D721Med (cell line): ENCODE results near the gene BICD2.

ENCODE experiments used
- DNase-seq: peaks from one replicate; pipeline ENCODE4 v3.0.0; 2011; ENCODE audit warnings: low spot score; ENCODE audit not compliant: insufficient read length
- FAIRE-seq: peaks from 2 replicates; lab custom pipeline; 2011; peaks lifted over from hg19 to GRCh38; lab: Jason Lieb, UNC
- CTCF ChIP-seq: IDR thresholded peaks from 2 replicates; pipeline ENCODE4 v1.5.1; 2012; ENCODE audit warnings: mild to moderate bottlenecking, control low read depth; ENCODE audit not compliant: insufficient read depth; ENCODE audit errors: missing control alignments

BICD2 gene

GRCh38 chr9:92746567-92747458 is 17.8 kb downstream of the BICD2 start:
- no peak for DNase-seq
- no peak for TF ChIP-seq CTCF
- FAIRE-seq = no peak

- DNase-seq (no peak), FAIRE-seq (no peak)
- TF ChIP-seq CTCF = no peak
These were observed 18.8 kb downstream of the BICD2 start for GRCh38 chr9:92745881-92746280.

GRCh38 chr9:92745331-92745730 is 19.3 kb downstream of the BICD2 start:
- TF ChIP-seq CTCF = no peak
- DNase-seq = no peak
- FAIRE-seq = no peak

- FAIRE-seq = no peak
- no peak for DNase-seq
These were observed 23.7 kb downstream of the BICD2 start for GRCh38 chr9:92740969-92741368.

GRCh38 chr9:92740446-92740961 is 24.1 kb downstream of the BICD2 start:
- TF ChIP-seq CTCF = no peak
- no peak for FAIRE-seq

More at GRCh38 chr9:92740969-92741368, 23.7 kb downstream of the BICD2 start:
- no peak for TF ChIP-seq CTCF

GRCh38 chr9:92740009-92740408 is 24.6 kb downstream of the BICD2 start:
- no peak for DNase-seq
- FAIRE-seq = no peak
- no peak for TF ChIP-seq CTCF

More at GRCh38 chr9:92740446-92740961, 24.1 kb downstream of the BICD2 start:
- no peak for DNase-seq
